Suprapubic skin (tissue), 4 donors: Measurements from ENCODE around the gene SEPTIN12.

Source experiments
- CTCF ChIP-seq, 2 donors: fragments of 200-600 bp in 1 of 2; fragments of 450-650 bp in 1 of 2; sonication (generic) in 1 of 2; IDR thresholded peaks; one replicate each; pipeline ENCODE4 v1.5.1; 2016 to 2019; ENCODE audit warnings: antibody characterized with exemption in 2 of 2, mild to moderate bottlenecking in 1 of 2, moderate library complexity in 1 of 2
- EP300 ChIP-seq: sonication (generic); formaldehyde crosslinking; IDR thresholded peaks from one replicate; pipeline ENCODE4 v1.6.1; 2017; ENCODE audit warnings: antibody characterized with exemption
- POLR2A ChIP-seq, 2 donors: fragments of 450-650 bp; IDR thresholded peaks; one replicate each; pipeline ENCODE4 v1.6.1; 2017; ENCODE audit warnings: antibody characterized with exemption in 2 of 2, mild to moderate bottlenecking in 2 of 2, moderate library complexity in 2 of 2
- POLR2AphosphoS5 ChIP-seq, 3 donors: sonication (generic); formaldehyde crosslinking; IDR thresholded peaks; one replicate each; pipeline ENCODE4 v1.6.1; 2017; ENCODE audit warnings: antibody characterized with exemption in 3 of 3

- TF ChIP-seq POLR2AphosphoS5 (IDR thresholded peaks at IDR 0.05): no peak
- TF ChIP-seq CTCF (IDR thresholded peaks at IDR 0.05): no peak
- TF ChIP-seq EP300: no peak
- no peak for TF ChIP-seq POLR2A (IDR thresholded peaks at IDR 0.05)
These were observed 2.7 kb upstream of the SEPTIN12 start for GRCh38 chr16:4790871-4791270.
